ENCODE results near the gene COG6. TPM values are rescaled to one million over a fixed set of nuclear protein-coding genes. Genes with fewer than 3 reads are reported as not detected.

Gene COG6
- total and polyA plus RNA-seq, 2 donors from 2014 or later: 12.2 to 31.3 TPM

- TF ChIP-seq CTCF (IDR thresholded peaks at IDR 0.05; ENCODE audit: borderline replicate concordance, extremely low read depth, insufficient read depth): no peak
- DNase-seq (no peak), FAIRE-seq (no peak)
- H3K4me1 ChIP-seq (ENCODE audit: control insufficient read depth in 2 of 3, insufficient read depth in 2 of 3, low read depth in 1 of 3, low read length in 3 of 3): no peaks in the 10 kb centered on the region
- H3K9ac ChIP-seq (ENCODE audit: low read length in 3 of 3): no peak overlapping the region
- no peaks in the 10 kb centered on the region for H3K36me3 ChIP-seq (ENCODE audit: control insufficient read depth in 2 of 3, insufficient read depth in 3 of 3, low read length in 3 of 3)
- no peak overlapping the region for H3K4me3 ChIP-seq (ENCODE audit: low read length in 3 of 3)
- intact Hi-C loops (cut with DNase I): loop anchor here (10.0 kb wide), 1 partner anchor 343 kb away; no protein-coding TSS in a partner anchor
- H3K27ac ChIP-seq (ENCODE audit: low read depth in 2 of 2, low read length in 2 of 2): no peak overlapping the region
- H3K9me3 ChIP-seq (ENCODE audit: control insufficient read depth in 2 of 3, insufficient read depth in 1 of 3, low read length in 3 of 3): no peaks in the 10 kb centered on the region
- H3K27me3 ChIP-seq (ENCODE audit: control insufficient read depth, insufficient read depth, low read length): no peaks in the 10 kb centered on the region
Measured at GRCh38 chr13:39607876-39608275, 47.6 kb upstream of the COG6 start.

GRCh38 chr13:39612023-39612637, 43.3 kb upstream of the COG6 start:
- H3K27ac ChIP-seq (ENCODE audit: low read depth in 2 of 2, low read length in 2 of 2): no peak overlapping the region
- intact Hi-C loops (cut with DNase I): loop anchor here (10.0 kb wide), 3 partner anchors 197 to 567 kb away; no protein-coding TSS in a partner anchor
- no peaks in the 10 kb centered on the region for H3K36me3 ChIP-seq (ENCODE audit: control insufficient read depth in 2 of 3, insufficient read depth in 3 of 3, low read length in 3 of 3)
- DNase-seq (peak in 4 of 5 donors; percentile 56 to 89 (median 80)), FAIRE-seq (peak; percentile 97)
- H3K4me3 ChIP-seq (ENCODE audit: low read length in 3 of 3): no peak overlapping the region
- H3K4me1 ChIP-seq (ENCODE audit: control insufficient read depth in 2 of 3, insufficient read depth in 2 of 3, low read depth in 1 of 3, low read length in 3 of 3): no peaks in the 10 kb centered on the region
- H3K9ac ChIP-seq (ENCODE audit: low read length in 3 of 3): no peak overlapping the region
- peak; percentile 74 for TF ChIP-seq CTCF (IDR thresholded peaks at IDR 0.05; ENCODE audit: borderline replicate concordance, extremely low read depth, insufficient read depth)
- H3K9me3 ChIP-seq (ENCODE audit: control insufficient read depth in 2 of 3, insufficient read depth in 1 of 3, low read length in 3 of 3): no peaks in the 10 kb centered on the region
- H3K27me3 ChIP-seq (ENCODE audit: control insufficient read depth, insufficient read depth, low read length): no peaks in the 10 kb centered on the region

GRCh38 chr13:39616087-39616694, 39.3 kb upstream of the COG6 start:
- no peaks in the 10 kb centered on the region for H3K4me1 ChIP-seq (ENCODE audit: control insufficient read depth in 2 of 3, insufficient read depth in 2 of 3, low read depth in 1 of 3, low read length in 3 of 3)
- H3K9me3 ChIP-seq (ENCODE audit: control insufficient read depth in 2 of 3, insufficient read depth in 1 of 3, low read length in 3 of 3): no peaks in the 10 kb centered on the region
- peak; percentile 88 for TF ChIP-seq CTCF (IDR thresholded peaks at IDR 0.05; ENCODE audit: borderline replicate concordance, extremely low read depth, insufficient read depth)
- no peak overlapping the region for H3K27ac ChIP-seq (ENCODE audit: low read depth in 2 of 2, low read length in 2 of 2)
- H3K9ac ChIP-seq (ENCODE audit: low read length in 3 of 3): no peak overlapping the region
- no peak overlapping the region for H3K4me3 ChIP-seq (ENCODE audit: low read length in 3 of 3)
- intact Hi-C loops (cut with DNase I): loop anchor here (10.0 kb wide), 3 partner anchors 201 to 571 kb away; no protein-coding TSS in a partner anchor
- H3K36me3 ChIP-seq (ENCODE audit: control insufficient read depth in 2 of 3, insufficient read depth in 3 of 3, low read length in 3 of 3): no peaks in the 10 kb centered on the region
- peak; percentile 82 for FAIRE-seq
- no peaks in the 10 kb centered on the region for H3K27me3 ChIP-seq (ENCODE audit: control insufficient read depth, insufficient read depth, low read length)
- peak in 4 of 5 donors; percentile 58 to 88 (median 74) for DNase-seq
